GM19438 (cell line): ENCODE data around the gene SFXN4.

ENCODE experiments used
- ATAC-seq: cut with Tn5 transposase; IDR thresholded peaks from one replicate; pipeline ENCODE4 v1.9.1; 2021; ENCODE audit warnings: low read depth; ENCODE audit not compliant: unreplicated experiment

The SFXN4 gene, protein sequence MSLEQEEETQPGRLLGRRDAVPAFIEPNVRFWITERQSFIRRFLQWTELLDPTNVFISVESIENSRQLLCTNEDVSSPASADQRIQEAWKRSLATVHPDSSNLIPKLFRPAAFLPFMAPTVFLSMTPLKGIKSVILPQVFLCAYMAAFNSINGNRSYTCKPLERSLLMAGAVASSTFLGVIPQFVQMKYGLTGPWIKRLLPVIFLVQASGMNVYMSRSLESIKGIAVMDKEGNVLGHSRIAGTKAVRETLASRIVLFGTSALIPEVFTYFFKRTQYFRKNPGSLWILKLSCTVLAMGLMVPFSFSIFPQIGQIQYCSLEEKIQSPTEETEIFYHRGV

DNA sequence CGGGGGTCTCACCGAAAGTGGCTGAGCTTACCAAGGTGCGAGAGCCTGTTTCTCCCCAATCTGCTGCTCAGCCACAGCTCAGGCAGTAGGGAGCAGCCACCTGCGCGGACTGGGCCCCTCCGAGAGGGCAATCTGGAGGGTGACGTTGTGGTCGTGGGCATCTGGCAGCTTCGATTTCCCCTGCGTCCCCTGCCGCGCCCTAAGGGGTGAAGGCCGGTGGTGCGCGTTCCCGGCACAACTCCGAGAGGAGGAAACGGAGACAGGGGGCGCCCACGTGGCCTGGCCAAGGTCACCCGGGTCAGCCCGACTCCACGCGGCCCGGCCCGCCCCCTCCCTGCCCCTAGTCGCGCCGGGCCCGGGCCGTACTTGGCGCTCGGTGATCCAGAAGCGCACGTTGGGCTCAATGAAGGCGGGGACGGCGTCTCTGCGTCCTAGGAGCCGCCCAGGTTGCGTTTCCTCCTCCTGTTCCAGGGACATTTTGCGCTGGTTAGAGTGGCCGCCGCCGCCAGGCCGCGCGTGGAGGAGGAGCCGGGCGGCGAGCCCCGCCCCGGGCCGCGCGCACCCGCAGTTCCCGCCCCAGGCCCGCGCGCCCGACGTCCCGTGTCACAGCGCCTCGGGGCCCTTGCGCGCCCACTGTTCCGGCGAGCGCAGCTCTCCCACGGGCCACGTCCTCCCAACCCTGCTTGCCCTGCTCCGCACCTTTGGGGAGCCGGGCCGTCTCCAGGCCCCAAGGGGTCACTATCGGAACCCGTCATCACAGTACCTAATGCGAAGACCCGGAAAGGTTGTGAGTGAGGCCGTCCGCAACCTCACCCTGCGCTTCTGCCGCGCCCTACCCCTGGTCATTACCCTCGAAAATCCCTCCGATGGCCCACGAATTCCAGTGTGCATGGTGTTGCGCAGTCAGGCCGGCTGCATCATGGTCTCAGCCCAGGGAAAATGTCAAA lies at the start of gene SFXN4:
TSS of gene SFXN4 (minus strand) at position 544 of the 947 bp plus-strand sequence. CDS start at position 477, 67 bp downstream.
- ATAC-seq = peak; percentile 91

DNA sequence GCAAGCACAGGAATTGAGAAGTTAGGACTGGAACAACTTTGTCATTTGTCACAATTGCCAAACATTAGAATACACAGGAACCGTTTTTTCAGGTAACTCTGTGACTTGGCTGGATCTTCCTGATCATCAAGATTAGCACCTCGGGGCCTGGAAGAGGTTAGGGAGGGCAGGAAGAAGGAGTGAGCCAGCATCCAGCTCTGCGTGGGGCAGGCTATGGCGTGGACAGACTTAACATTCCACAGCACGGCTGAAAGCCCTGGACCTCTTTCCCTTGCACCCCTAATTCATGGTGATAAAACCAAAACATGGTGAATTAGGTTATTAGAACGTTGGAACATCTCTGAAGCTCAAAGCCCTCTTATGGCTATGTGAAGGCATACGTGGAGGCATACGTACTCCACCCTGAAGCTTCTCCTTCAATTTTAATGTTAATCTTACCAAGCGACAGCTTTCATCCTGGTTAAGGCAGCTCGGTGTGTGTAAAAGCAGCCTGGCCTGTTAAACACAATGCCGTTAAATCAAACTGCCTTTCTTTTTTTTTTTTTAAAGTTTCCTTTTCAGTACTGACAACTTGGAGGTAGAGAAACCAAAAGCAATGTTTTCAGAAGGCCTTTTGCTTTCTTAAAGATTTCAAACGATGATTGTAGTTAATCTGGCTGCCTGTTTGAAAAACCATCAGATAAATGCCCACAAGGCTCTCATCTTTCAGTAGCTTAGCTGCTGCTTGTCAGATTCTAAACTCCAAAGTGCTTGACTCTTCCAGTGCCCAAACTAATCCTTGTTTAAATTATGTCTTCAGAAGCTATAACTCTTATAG lies 46.3 kb upstream of the SFXN4 start:
- ATAC-seq = no peak

DNA sequence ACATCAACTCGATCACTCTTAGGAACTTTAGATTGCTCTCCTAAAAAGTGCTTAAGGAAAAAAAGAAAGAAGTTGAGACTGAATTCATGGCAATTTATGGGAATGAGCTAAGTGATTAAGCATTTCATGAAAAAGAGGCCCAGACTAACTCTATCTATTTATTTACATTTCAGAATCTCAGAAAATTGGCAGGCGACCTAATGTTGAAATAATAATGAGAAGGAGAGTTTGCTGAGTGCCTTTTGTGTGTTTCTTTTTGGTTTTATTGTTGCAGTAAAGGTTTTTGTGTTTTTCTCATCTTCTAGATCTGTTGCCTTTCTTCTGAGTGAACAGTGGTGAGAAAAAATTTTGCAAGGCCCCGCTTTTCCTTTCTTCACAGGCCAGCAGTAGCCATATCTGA lies 45.7 kb upstream of the SFXN4 start:
- ATAC-seq = no peak

DNA sequence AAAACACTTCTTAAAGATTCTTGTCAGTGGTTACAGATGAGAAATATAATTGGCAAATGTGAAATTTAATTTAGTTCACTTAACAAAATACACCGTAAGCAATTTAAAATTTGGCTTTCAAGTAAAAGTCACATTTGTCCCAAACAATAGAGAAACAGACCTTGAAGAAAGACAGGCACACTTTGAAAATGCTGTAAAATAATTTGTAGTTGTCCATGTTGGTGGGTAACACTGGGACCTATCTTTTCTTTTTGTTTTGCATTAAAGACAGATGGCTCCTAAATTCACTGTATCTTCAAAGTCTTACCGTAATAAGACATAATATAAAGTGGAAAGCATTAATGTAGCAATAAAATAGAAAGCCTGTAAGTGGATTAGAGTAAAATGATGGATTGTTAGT lies 45.1 kb upstream of the SFXN4 start:
- ATAC-seq = no peak

DNA sequence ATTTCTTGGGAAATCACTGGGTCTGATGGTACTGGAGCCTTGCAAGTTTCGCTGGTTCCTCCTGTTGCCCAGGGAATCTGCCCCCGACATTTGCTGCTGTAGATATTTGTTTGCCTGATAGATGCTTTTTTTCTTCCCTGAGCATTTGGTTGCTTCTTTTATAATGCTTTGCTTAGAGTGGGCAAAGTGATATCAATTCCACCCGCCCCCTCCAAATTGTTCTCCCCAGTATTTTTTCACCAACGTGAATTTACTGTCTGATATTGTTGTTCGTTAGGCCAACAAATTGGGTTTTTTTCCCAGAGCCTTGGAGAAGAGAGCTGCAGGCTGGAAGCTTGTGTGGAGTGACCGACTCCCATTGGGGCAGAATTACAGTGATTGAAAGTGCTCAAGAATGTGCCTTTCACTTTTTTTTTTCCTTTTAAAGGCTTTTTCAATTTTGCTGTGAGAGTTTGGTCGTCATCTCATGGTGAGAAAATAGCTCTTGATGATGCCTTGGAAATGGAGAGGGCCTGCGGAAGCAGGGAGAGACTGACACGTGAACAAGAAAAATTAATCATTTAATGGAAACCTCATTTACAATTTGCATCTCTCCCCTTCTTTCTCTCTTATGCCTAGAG lies 44.3 kb upstream of the SFXN4 start:
- no peak for ATAC-seq

DNA sequence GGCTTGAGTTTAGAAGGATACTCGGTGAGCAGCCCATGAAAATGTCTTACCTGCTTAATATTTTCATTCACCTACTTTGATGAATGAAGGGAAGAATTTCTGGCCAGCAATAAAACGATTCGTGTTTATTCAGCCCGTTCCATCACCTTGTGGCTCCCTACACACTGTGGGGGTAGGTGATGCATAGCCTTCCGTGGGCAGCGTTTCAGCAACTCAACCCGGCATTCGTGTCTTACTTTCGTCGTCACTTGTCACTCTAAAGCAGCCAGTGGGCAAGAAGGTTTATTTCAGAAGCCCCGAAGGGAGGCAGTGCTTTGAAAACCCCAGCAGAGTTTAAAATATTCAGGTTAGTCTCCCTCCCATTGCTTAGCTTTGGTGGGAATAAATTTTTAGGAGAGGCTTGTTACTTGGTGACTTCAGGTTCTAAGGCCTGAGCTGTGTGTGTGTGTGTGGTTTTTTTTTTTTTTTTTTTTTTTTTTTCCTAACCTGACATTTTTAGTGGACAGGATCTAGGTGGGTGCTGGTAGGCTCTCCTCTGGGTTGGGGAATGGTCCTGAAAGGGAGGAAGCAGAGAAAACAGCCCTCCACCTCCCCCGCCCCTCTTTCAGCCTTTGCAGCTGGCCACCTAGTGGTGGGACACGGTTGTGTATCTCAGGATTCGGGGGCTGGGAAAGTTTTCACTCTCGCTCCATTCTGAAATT lies 43.7 kb upstream of the SFXN4 start:
- ATAC-seq = no peak

DNA sequence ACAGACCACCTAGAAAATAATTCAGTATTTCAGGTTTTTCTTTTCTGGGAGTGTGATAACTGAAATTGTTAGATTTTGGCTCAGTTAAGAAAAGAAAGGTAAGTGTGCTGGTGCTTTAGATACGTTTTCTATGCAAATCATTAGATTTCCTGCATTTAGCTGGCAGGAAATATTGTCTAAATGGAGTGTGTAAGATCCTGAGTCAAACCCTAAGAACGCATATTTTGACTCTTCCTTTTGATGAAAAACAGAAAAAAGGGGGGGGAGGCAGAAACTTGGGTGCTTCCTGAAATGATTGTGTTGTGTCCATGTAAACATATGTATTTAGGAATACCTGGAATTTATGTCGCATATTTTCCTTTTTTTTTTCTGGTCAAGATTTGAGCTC lies 43.0 kb upstream of the SFXN4 start:
- ATAC-seq = no peak

DNA sequence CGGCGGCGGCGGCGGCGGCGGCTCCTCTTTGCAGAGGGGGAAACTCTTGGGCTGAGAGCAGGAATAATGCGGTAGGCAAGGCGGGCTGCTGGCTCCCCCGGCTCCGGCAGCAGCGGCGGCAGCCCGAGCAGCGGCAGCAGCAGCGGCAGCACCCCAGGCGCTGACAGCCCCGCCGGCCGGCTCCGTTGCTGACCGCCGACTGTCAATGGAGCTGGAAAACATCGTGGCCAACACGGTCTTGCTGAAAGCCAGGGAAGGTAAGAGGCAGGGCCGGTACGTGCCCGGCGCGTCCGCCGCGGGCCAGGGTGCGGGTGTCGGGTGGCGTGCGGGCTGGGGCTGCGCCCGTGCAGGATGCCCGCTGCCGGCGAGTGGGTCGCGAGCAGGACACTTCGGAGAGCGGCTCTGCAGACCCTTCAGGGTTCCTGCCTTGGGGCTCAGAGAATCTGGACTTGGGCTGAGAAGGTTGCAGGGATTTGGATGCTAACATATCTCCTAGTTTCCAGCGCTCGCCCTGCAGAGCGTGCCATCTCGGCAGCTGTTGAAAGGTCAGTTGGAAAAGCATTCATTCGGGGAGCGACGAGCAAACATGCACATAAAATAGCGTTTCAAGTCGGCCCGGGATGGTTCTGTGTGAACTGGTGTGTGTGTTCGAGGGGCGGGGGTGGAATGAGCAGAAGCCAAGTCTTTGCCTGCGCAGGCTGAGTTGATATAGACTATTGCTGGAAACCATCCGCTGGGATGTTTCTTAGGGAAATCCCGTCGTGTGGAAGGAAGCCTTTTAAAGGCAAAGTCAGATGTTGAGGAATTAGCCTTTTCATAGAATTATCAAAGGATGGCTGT lies 42.4 kb upstream of the SFXN4 start:
- ATAC-seq = peak; percentile 8

DNA sequence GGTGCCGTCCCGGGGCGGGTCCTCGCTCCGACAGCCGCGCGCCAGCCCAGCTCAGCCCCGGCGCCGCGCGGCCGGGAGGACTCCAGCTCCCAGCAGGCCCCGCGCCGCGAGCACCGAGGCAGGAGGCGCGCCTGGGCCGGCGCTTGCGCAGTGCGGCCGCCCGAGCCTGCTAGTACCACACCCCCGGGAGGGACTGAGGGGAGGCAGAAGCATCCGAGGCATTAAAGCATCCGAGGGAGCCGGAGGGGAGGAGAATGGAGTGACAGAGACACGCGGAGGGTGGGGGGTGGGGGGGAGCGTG lies 41.8 kb upstream of the SFXN4 start, which contains the start of gene GRK5:
TSS of gene GRK5 (plus strand) at position 206 of the 301 bp plus-strand sequence. CDS start 347 bp downstream, outside the sequence.
- ATAC-seq = peak; percentile 62

DNA sequence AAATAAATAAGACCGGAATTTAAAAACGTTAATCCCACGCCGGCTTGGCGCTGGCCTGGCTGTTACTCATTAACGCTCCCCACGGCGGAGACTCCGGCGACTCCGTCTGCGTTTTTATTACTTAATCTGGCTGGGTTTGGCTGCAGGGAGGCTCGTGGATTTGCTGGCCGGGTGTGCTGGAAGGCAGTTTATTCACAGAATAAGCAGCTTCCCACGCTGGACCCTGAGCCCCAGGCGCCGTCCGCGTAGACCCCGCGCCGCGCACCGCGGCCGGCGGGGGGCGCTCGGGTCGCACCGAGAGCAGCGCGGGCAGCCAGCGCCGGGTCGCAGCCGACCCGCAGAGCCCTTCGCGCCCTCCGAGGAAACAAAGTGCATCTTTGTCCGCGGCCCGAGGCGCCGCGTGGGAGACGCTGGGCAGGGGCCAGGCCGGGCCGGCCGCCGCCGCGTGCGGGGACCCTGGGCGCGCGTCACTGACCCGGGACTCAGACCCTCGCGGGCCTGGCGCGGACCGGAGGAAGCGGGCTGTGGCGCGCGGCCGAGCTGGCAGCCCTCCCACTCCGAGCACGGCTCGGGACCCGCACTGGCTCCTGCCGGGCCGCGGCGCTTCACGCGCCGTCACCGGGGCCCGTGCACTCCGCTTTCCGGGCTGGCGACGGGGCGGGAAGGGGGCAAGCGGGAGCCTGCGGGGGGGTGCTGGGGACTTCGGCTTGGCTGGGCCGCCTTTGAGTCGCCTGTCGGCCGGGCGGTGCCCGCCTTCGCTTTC lies 41.3 kb upstream of the SFXN4 start:
- peak; percentile 61 for ATAC-seq

DNA sequence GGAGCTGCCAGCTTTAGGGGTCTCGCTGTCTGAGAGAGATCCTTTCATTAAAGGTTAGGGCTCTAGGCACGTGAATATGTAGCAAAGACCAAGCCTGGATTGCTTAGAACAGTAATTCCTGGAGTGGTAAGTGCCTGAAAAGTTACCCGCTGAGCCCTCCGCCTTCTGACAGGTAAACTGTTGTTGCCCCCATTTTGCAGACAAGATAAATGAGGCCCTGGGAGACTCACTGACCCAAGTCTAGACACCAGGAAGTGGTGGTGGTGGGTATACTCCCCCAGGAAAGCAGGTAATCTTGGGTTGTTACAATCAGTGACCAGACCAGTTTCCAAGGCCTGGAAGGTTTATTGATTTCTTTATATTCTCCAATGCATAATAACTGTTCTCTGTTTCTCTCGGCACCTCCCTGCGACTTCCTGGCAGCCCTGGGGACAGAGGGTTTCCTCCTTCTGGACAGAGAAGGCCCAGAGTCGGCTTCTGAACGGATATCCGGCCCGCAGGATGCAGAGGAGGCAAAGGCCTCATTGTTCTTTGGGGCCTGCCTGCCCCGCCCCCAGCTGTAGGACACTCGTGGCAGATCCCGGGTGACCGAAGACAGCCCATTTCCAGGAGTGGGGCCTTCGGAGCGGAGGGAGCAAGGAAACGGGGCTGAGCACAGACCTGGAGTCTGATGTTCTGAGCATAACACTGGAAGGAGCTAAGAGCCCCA lies 40.5 kb upstream of the SFXN4 start:
- ATAC-seq = peak; percentile 38

DNA sequence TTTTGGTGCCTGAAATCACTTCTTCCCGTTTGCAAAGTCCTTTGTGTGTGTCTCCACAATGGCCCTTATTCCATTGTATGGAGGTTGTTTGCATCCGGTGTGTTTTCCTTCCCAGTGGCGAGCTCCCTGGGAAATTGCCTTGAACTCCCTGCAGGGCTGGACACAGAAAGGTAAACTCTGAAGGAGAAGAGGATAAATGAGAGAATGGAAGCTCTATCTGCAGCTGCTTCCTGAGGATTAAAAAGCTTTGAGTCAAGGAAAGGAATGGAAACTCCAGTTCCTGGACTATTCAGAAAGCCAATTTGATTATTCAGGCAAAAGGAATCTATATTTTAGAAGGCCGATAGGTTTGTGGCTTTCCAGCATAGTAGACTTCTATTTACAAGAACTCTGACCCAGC lies 37.5 kb upstream of the SFXN4 start:
- no peak for ATAC-seq

DNA sequence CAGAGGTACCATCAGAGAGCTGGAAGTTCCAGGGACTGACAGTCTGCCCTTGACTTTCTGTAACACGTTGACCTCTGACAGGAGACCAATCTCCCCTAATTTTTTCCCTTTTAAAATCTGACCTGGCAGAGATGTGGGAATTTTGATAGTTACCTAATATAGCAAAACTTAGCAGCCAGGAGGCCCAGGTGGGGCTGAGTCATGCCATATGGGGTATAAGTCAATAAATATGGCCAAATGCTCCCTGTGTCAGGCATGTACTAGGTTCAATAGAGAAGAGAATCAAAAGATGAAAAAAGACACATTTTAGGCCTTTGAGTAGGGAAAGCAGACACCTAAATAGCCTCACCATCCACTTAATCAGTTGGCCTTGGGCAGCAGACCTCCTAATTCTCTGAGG lies 35.7 kb upstream of the SFXN4 start:
- no peak for ATAC-seq

DNA sequence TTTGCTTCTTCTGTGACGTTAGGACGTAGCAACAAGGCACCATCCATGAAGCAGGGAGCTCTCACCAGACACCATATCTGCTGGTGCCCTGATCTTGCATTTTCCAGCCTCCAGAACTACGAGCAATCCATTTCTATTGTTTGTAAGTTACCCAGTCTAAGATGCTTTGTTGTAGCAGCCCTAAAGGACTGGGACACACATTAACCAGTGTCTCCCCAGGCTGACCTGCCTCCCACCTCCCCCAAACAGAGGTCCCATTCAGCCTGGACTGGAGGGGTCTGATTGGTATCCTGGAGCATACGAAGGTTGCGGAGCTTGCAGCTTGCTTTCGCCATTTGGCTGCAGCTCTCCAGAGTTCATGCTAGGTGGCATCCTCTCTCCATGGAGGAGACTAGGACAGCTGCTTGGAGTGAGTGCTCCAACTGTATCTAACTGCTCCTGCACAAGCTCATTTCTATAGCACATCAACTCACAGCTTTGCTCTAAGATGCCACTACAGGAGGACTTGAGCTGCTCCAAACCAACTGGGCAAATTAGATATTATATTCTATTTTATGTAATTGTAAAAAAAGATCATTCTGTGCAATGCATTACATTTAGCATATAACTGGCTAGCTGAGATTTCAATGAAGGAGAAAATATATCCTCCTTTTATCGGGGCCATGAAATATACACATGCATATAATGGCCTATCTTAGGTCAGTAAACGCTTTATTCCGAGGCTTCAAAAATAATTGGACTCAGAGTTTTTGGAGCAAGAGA lies 33.9 kb upstream of the SFXN4 start:
- ATAC-seq = no peak

DNA sequence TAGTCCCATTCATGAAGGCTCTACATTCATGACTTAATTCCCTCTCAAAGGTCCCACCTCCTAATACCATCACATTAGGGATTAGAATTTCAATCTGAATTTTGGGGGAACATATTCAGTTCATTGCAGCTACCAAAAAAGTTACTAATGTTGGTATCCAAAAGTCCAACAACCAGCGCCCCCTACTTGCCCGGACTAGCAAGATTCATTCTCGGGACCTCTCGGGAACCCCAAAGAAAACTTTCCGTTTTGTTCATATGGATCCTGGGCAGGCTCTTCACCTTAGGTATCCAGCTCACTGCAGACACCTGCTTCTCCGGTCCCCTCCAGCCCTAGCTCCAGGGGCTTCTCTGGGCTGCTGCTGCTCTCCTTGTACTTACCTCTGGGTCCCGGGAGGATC lies 32.9 kb upstream of the SFXN4 start:
- no peak for ATAC-seq

DNA sequence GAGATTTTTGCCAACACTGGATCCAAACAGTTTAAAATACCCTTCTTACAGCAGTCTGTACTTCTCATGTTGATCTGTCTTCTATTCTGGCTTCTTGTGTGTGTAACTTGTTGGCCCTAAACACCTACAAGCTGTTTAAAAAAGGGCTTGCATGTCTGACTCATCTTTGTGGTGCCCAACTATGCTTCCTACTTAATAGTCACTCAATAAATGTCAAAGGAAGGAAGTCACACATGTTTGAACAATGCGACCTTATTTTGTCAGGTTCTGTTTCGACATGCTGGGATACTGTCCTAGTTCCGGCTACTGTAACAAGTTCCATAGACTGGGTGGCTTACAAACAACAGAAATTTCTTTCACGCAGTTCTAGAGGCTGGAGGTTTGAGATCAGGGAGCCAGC lies 32.4 kb upstream of the SFXN4 start:
- ATAC-seq = no peak

DNA sequence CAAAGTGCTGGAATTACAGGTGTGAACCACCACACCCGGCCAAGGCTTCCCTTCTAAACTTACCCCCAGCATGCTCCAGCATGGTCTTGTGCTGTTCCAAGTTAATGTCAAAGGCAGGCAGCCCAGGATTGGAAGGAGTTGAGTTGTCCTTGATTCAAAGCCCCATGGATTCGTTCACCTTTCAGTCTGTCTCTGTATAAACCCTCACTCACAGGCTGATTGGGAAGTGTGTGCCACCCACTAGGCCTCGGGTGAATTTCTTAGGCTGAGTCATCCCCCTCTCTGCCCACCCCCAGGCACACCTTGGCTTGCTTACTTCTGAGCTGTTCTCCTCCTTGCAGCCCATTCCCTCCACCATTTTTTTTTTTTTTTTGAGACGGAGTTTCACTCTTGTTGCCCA lies 26.4 kb upstream of the SFXN4 start:
- ATAC-seq = no peak
